K562 (cell line): ENCODE results near the gene METTL25B. TPM values are rescaled to one million over a fixed set of nuclear protein-coding genes. Genes with fewer than 3 reads are reported as not detected.

ENCODE experiments used
- ASH1L ChIP-seq: fragments of 450-650 bp; IDR thresholded peaks from 2 replicates; pipeline ENCODE4 v1.6.1; 2018; ENCODE audit warnings: borderline replicate concordance, mild to moderate bottlenecking, low read depth; ENCODE audit not compliant: partially characterized antibody
- ATF4 ChIP-seq: fragments of 450-650 bp; formaldehyde crosslinking; IDR thresholded peaks from 2 replicates; pipeline ENCODE4 v1.4.0; 2022; ENCODE audit warnings: mild to moderate bottlenecking, moderate library complexity
- EP300 ChIP-seq: IDR thresholded peaks from 2 replicates; pipeline ENCODE4 v1.6.1; 2012; ENCODE audit warnings: low read length, improper control_type of control experiment
- GTF2B ChIP-seq: IDR thresholded peaks from 2 replicates; pipeline ENCODE4 v1.6.1; 2011; ENCODE audit not compliant: insufficient read length; ENCODE audit errors: extremely low read depth
- L3MBTL2 ChIP-seq: fragments of 450-650 bp; IDR thresholded peaks from 2 replicates; pipeline ENCODE4 v1.6.1; 2016; ENCODE audit warnings: mild to moderate bottlenecking, moderate library complexity
- MTF1 ChIP-seq: fragments of 250-450 bp; sonication (Bioruptor Pico); IDR thresholded peaks from 2 replicates; pipeline ENCODE4 v1.9.0; 2021; ENCODE audit warnings: moderate library complexity, mild to moderate bottlenecking, inconsistent platforms, borderline replicate concordance
- MYNN ChIP-seq, 2 experiments: sonication (generic); formaldehyde crosslinking in 1 of 2; IDR thresholded peaks; 2 replicates each; pipeline versions ENCODE4 v1.5.0 to v1.6.1; 2016 to 2020; ENCODE audit warnings: antibody characterized with exemption in 1 of 2, missing genetic modification reagents in 1 of 2
- NBN ChIP-seq: fragments of 450-650 bp; IDR thresholded peaks from 2 replicates; pipeline ENCODE4 v1.6.1; 2016; ENCODE audit warnings: low read depth, mild to moderate bottlenecking
- NFATC3 ChIP-seq: fragments of 450-650 bp; IDR thresholded peaks from 2 replicates; pipeline ENCODE4 v1.6.1; 2017; ENCODE audit warnings: mild to moderate bottlenecking
- POLR2B ChIP-seq: fragments of 450-650 bp; IDR thresholded peaks from 2 replicates; pipeline ENCODE4 v1.6.1; 2018; ENCODE audit warnings: low read depth; ENCODE audit not compliant: partially characterized antibody
- RFX5 ChIP-seq: IDR thresholded peaks from 2 replicates; pipeline ENCODE4 v1.6.1; 2011; ENCODE audit warnings: low read depth, mild to moderate bottlenecking, improper control_type of control experiment, low read length
- ZKSCAN8 ChIP-seq: fragments of 200-800 bp; sonication (Bioruptor generic); IDR thresholded peaks from 2 replicates; pipeline ENCODE4 v1.6.1; 2016; ENCODE audit warnings: missing genetic modification characterization, missing compliant biosample characterization
- ZMIZ1 ChIP-seq, 2 experiments: fragments of 150-350 bp in 1 of 2; IDR thresholded peaks; 2 replicates each; pipeline ENCODE4 v1.6.1; 2012 to 2016; ENCODE audit warnings: low read depth in 2 of 2, low read length in 2 of 2, mild to moderate bottlenecking in 1 of 2, moderate library complexity in 1 of 2
- ZNF561 ChIP-seq: fragments of 450-650 bp; formaldehyde crosslinking; conservative IDR thresholded peaks from 2 replicates; pipeline ENCODE4 v1.4.0; 2020; ENCODE audit warnings: mild to moderate bottlenecking, moderate library complexity
- ZNF830 ChIP-seq: fragments of 250-450 bp; sonication (Bioruptor Pico); IDR thresholded peaks from 2 replicates; pipeline ENCODE4 v1.5.0; 2021; ENCODE audit warnings: mild to moderate bottlenecking
- polyA plus RNA-seq, 8 experiments: library from polyadenylated mRNA; depleted of rRNA in 4 of 8; stranded (reverse) in 5 of 8; unstranded in 3 of 8; fragments of >200 nt; fragmentation: Nextera tagmentation in 2 of 8; fragmentation: Illumina TruSeq in 1 of 8; extraction: Ambion mirVana in 2 of 8; extraction: Trizol in 1 of 8; gene quantifications; 2 replicates each; pipeline versions ENCODE4 v1.2.1 to v1.2.3, GENCODE V29; 2011 to 2014; ENCODE audit warnings: inconsistent platforms in 1 of 8, missing spikeins in 1 of 8
- total RNA-seq, 7 experiments: library from RNA; depleted of rRNA in 6 of 7; stranded (reverse); fragments of >200 nt in 6 of 7; fragmentation: Illumina TruSeq in 2 of 7; extraction: Trizol in 2 of 7; gene quantifications; 2 replicates each; pipeline versions ENCODE4 v1.2.1 to v1.2.3, GENCODE V29; 2011 to 2021; ENCODE audit warnings: low replicate concordance in 1 of 7
- TF ChIP-seq, protein P1 (sequence below): fragments of 450-650 bp; formaldehyde crosslinking; IDR thresholded peaks from 2 replicates; pipeline ENCODE4 v1.4.0; 2020; ENCODE audit warnings: mild to moderate bottlenecking, moderate library complexity
- TF ChIP-seq, protein P2 (sequence below): sonication (generic); formaldehyde crosslinking; IDR thresholded peaks from 2 replicates; pipeline ENCODE4 v1.8.0; 2022; ENCODE audit warnings: mild to moderate bottlenecking, missing genetic modification reagents, borderline replicate concordance
- TF ChIP-seq, protein P3 (sequence below), 2 experiments: fragments of 450-650 bp; IDR thresholded peaks; 2 replicates each; pipeline ENCODE4 v1.6.1; 2016

The METTL25B gene
- total and polyA plus RNA-seq, 9 of the 15 experiments (the other 6 are each of a cell fraction or from before 2014, with no cell fraction given): 7.7 to 48.3 (median 33.1) TPM

DNA sequence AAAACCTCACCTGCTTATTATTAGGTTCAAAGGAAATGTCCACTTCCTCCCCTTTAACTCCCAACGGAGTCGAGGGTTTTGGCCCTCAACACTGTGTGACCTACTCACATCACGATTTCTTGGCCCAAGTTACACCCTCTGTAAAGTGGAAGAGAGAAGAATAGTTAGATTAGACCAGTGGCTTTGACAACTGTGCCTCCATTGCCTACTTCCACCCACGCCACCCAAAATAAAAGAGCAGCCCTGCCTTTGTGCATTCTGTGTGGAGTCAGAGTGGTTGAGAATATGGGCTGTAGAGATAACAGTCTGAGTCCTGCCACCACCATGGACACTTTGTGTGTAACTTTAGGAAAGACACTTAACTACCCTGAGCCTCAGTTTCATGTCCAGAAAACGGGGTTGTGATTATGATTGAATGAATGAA lies 27.3 kb downstream of the METTL25B start (continued):
- TF ChIP-seq MYNN (IDR thresholded peaks at IDR 0.05): 0 out of 2 replicates have a peak, but pooled peaks have one; percentile 23
- no peak for TF ChIP-seq MYNN (CRISPR knock-in tag; IDR thresholded peaks at IDR 0.05)
- peak; percentile 16; the same call in 1 of the 2 replicates for TF ChIP-seq L3MBTL2
- no peak for TF ChIP-seq POLR2B
- TF ChIP-seq, protein P1, sequence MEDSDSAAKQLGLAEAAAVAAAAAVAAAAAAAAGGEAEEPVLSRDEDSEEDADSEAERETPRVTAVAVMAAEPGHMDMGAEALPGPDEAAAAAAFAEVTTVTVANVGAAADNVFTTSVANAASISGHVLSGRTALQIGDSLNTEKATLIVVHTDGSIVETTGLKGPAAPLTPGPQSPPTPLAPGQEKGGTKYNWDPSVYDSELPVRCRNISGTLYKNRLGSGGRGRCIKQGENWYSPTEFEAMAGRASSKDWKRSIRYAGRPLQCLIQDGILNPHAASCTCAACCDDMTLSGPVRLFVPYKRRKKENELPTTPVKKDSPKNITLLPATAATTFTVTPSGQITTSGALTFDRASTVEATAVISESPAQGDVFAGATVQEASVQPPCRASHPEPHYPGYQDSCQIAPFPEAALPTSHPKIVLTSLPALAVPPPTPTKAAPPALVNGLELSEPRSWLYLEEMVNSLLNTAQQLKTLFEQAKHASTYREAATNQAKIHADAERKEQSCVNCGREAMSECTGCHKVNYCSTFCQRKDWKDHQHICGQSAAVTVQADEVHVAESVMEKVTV (CRISPR knock-in tag): no peak; the same call in 1 of the 2 replicates
- TF ChIP-seq, protein P2, sequence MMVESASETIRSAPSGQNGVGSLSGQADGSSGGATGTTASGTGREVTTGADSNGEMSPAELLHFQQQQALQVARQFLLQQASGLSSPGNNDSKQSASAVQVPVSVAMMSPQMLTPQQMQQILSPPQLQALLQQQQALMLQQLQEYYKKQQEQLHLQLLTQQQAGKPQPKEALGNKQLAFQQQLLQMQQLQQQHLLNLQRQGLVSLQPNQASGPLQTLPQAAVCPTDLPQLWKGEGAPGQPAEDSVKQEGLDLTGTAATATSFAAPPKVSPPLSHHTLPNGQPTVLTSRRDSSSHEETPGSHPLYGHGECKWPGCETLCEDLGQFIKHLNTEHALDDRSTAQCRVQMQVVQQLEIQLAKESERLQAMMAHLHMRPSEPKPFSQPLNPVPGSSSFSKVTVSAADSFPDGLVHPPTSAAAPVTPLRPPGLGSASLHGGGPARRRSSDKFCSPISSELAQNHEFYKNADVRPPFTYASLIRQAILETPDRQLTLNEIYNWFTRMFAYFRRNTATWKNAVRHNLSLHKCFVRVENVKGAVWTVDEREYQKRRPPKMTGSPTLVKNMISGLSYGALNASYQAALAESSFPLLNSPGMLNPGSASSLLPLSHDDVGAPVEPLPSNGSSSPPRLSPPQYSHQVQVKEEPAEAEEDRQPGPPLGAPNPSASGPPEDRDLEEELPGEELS (CRISPR knock-in tag): no peak
- peak; percentile 80; the same call in 1 of the 2 replicates for TF ChIP-seq ZKSCAN8 (CRISPR knock-in tag)
- no peak for TF ChIP-seq ASH1L
- peak; percentile 43; the same call in 1 of the 2 replicates for TF ChIP-seq EP300
- TF ChIP-seq MTF1 (CRISPR knock-in tag): no peak
- no peak for TF ChIP-seq RFX5
- TF ChIP-seq, protein P3, sequence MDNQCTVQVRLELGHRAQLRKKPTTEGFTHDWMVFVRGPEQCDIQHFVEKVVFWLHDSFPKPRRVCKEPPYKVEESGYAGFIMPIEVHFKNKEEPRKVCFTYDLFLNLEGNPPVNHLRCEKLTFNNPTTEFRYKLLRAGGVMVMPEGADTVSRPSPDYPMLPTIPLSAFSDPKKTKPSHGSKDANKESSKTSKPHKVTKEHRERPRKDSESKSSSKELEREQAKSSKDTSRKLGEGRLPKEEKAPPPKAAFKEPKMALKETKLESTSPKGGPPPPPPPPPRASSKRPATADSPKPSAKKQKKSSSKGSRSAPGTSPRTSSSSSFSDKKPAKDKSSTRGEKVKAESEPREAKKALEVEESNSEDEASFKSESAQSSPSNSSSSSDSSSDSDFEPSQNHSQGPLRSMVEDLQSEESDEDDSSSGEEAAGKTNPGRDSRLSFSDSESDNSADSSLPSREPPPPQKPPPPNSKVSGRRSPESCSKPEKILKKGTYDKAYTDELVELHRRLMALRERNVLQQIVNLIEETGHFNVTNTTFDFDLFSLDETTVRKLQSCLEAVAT (IDR thresholded peaks at IDR 0.05): no peak
- TF ChIP-seq ZNF561 (CRISPR knock-in tag): no peak
- no peak for TF ChIP-seq GTF2B
- TF ChIP-seq ZMIZ1 (IDR thresholded peaks at IDR 0.05; ENCODE audit: low read depth in 2 of 2, low read length in 2 of 2): no peak
- peak; percentile 88 for TF ChIP-seq ATF4 (CRISPR knock-in tag)
- no peak for TF ChIP-seq NFATC3
- TF ChIP-seq ZNF830 (CRISPR knock-in tag): no peak
- TF ChIP-seq NBN: no peak
